T-helper 2 cell treated with Interferon-gamma antibody and Interleukin-4, amounts not matched to agents 5 μg/mL and 100 μg/mL, for 36 hours (primary cell): Measurements from ENCODE around the gene LAMA4.

Experiments used
- DNase-seq: peaks from one replicate; pipeline ENCODE4 v3.0.0; 2021; ENCODE audit warnings: low spot score
- H3K27ac Mint-ChIP-seq: one replicate; pipeline ENCODE4 v1.8.0; 2021; ENCODE audit warnings: mild to moderate bottlenecking, mixed read lengths
- H3K27me3 Mint-ChIP-seq: one replicate; pipeline ENCODE4 v1.8.0; 2021; ENCODE audit warnings: low read depth, mixed read lengths
- H3K36me3 Mint-ChIP-seq: one replicate; pipeline ENCODE4 v1.8.0; 2021; ENCODE audit warnings: low read depth, mixed read lengths
- H3K4me1 Mint-ChIP-seq: one replicate; pipeline ENCODE4 v1.8.0; 2021; ENCODE audit warnings: low read depth, mixed read lengths
- H3K4me3 Mint-ChIP-seq: one replicate; pipeline ENCODE4 v1.8.0; 2022; ENCODE audit warnings: mild to moderate bottlenecking, moderate library complexity, mixed read lengths
- H3K9me3 Mint-ChIP-seq: one replicate; pipeline ENCODE4 v1.8.0; 2021; ENCODE audit warnings: mixed read lengths

The LAMA4 gene

GRCh38 chr6:112237066-112237465 is 17.3 kb downstream of the LAMA4 start:
- H3K27me3 Mint-ChIP-seq, result peaks cover 57% of the 10 kb centered on the region
- peaks cover 26% of the 10 kb centered on the region for H3K4me1 Mint-ChIP-seq

GRCh38 chr6:112235956-112236355 is 18.4 kb downstream of the LAMA4 start:
- H3K4me1 Mint-ChIP-seq, result peaks cover 18% of the 10 kb centered on the region
- no peak overlapping the region for H3K4me3 Mint-ChIP-seq
- H3K27me3 Mint-ChIP-seq, result peaks cover 62% of the 10 kb centered on the region
- H3K27ac Mint-ChIP-seq, result no peak overlapping the region
- H3K9me3 Mint-ChIP-seq, result no peaks in the 10 kb centered on the region
- DNase-seq, result peak; percentile 71
- H3K36me3 Mint-ChIP-seq, result no peaks in the 10 kb centered on the region

More at GRCh38 chr6:112237066-112237465, 17.3 kb downstream of the LAMA4 start:
- no peak overlapping the region for H3K4me3 Mint-ChIP-seq
- DNase-seq, result no peak
- H3K36me3 Mint-ChIP-seq, result no peaks in the 10 kb centered on the region
- H3K9me3 Mint-ChIP-seq, result no peaks in the 10 kb centered on the region
- H3K27ac Mint-ChIP-seq, result no peak overlapping the region

- Mint-ChIP-seq H3K36me3 (no peaks in the 10 kb centered on the region), H3K27ac (no peak overlapping the region), H3K27me3 (peaks cover 67% of the 10 kb centered on the region), H3K9me3 (no peaks in the 10 kb centered on the region), H3K4me3 (no peak overlapping the region), H3K4me1 (peaks cover 18% of the 10 kb centered on the region)
- no peak for DNase-seq
These were observed 19.8 kb downstream of the LAMA4 start for GRCh38 chr6:112234601-112235000.

- no peak overlapping the region for H3K27ac Mint-ChIP-seq
- H3K36me3 Mint-ChIP-seq, result no peaks in the 10 kb centered on the region
- peaks cover 71% of the 10 kb centered on the region for H3K27me3 Mint-ChIP-seq
- no peaks in the 10 kb centered on the region for H3K9me3 Mint-ChIP-seq
- no peak overlapping the region for H3K4me3 Mint-ChIP-seq
- peaks cover 18% of the 10 kb centered on the region for H3K4me1 Mint-ChIP-seq
- no peak for DNase-seq
These were observed 20.5 kb downstream of the LAMA4 start for GRCh38 chr6:112233847-112234246.

- H3K9me3 Mint-ChIP-seq, result no peaks in the 10 kb centered on the region
- H3K4me3 Mint-ChIP-seq, result no peak overlapping the region
- H3K27ac Mint-ChIP-seq, result no peak overlapping the region
- no peak for DNase-seq
- H3K27me3 Mint-ChIP-seq, result peaks cover 70% of the 10 kb centered on the region
- H3K4me1 Mint-ChIP-seq, result peaks cover 18% of the 10 kb centered on the region
- H3K36me3 Mint-ChIP-seq, result no peaks in the 10 kb centered on the region
These were observed 21.5 kb downstream of the LAMA4 start for GRCh38 chr6:112232845-112233256.

GRCh38 chr6:112231594-112232060 is 22.7 kb downstream of the LAMA4 start:
- H3K4me3 Mint-ChIP-seq, result no peak overlapping the region
- no peaks in the 10 kb centered on the region for H3K9me3 Mint-ChIP-seq
- no peak for DNase-seq
- H3K36me3 Mint-ChIP-seq, result no peaks in the 10 kb centered on the region
- peaks cover 16% of the 10 kb centered on the region for H3K4me1 Mint-ChIP-seq
- H3K27ac Mint-ChIP-seq, result no peak overlapping the region
- H3K27me3 Mint-ChIP-seq, result peaks cover 60% of the 10 kb centered on the region

- no peaks in the 10 kb centered on the region for H3K36me3 Mint-ChIP-seq
- no peak overlapping the region for H3K4me3 Mint-ChIP-seq
- H3K9me3 Mint-ChIP-seq, result no peaks in the 10 kb centered on the region
- DNase-seq, result no peak
- no peak overlapping the region for H3K27ac Mint-ChIP-seq
- peaks cover 59% of the 10 kb centered on the region for H3K27me3 Mint-ChIP-seq
- H3K4me1 Mint-ChIP-seq, result peaks cover 12% of the 10 kb centered on the region
These were observed 23.2 kb downstream of the LAMA4 start for GRCh38 chr6:112231164-112231563.

- Mint-ChIP-seq H3K27me3 (peaks cover 53% of the 10 kb centered on the region), H3K36me3 (no peaks in the 10 kb centered on the region), H3K4me3 (no peak overlapping the region), H3K27ac (no peak overlapping the region), H3K4me1 (no peaks in the 10 kb centered on the region), H3K9me3 (no peaks in the 10 kb centered on the region)
- no peak for DNase-seq
These were observed 25.7 kb downstream of the LAMA4 start for GRCh38 chr6:112228480-112229332.

- no peaks in the 10 kb centered on the region for H3K36me3 Mint-ChIP-seq
- no peak overlapping the region for H3K27ac Mint-ChIP-seq
- H3K9me3 Mint-ChIP-seq, result no peaks in the 10 kb centered on the region
- no peak for DNase-seq
- H3K4me1 Mint-ChIP-seq, result no peaks in the 10 kb centered on the region
- H3K27me3 Mint-ChIP-seq, result peaks cover 48% of the 10 kb centered on the region
- H3K4me3 Mint-ChIP-seq, result no peak overlapping the region
These were observed 26.4 kb downstream of the LAMA4 start for GRCh38 chr6:112227992-112228391.

GRCh38 chr6:112227411-112227810 is 27.0 kb downstream of the LAMA4 start:
- no peaks in the 10 kb centered on the region for H3K9me3 Mint-ChIP-seq
- no peaks in the 10 kb centered on the region for H3K36me3 Mint-ChIP-seq
- H3K27ac Mint-ChIP-seq, result no peak overlapping the region
- no peaks in the 10 kb centered on the region for H3K4me1 Mint-ChIP-seq
- DNase-seq, result no peak
- peaks cover 44% of the 10 kb centered on the region for H3K27me3 Mint-ChIP-seq
- H3K4me3 Mint-ChIP-seq, result no peak overlapping the region

- Mint-ChIP-seq H3K4me1 (no peaks in the 10 kb centered on the region), H3K9me3 (no peaks in the 10 kb centered on the region), H3K36me3 (no peaks in the 10 kb centered on the region), H3K4me3 (no peak overlapping the region), H3K27me3 (peaks cover 45% of the 10 kb centered on the region), H3K27ac (no peak overlapping the region)
- DNase-seq, result no peak
These were observed 28.7 kb downstream of the LAMA4 start for GRCh38 chr6:112225691-112226090.

GRCh38 chr6:112224088-112224487 is 30.3 kb downstream of the LAMA4 start:
- Mint-ChIP-seq H3K9me3 (no peaks in the 10 kb centered on the region), H3K4me1 (no peaks in the 10 kb centered on the region), H3K4me3 (no peak overlapping the region), H3K36me3 (no peaks in the 10 kb centered on the region), H3K27me3 (peaks cover 37% of the 10 kb centered on the region), H3K27ac (no peak overlapping the region)
- no peak for DNase-seq

GRCh38 chr6:112223070-112223861 is 31.1 kb downstream of the LAMA4 start:
- H3K9me3 Mint-ChIP-seq, result no peaks in the 10 kb centered on the region
- peaks cover 34% of the 10 kb centered on the region for H3K27me3 Mint-ChIP-seq
- no peak overlapping the region for H3K4me3 Mint-ChIP-seq
- DNase-seq, result no peak
- H3K4me1 Mint-ChIP-seq, result no peaks in the 10 kb centered on the region
- no peaks in the 10 kb centered on the region for H3K36me3 Mint-ChIP-seq
- H3K27ac Mint-ChIP-seq, result no peak overlapping the region
